ENCODE data around the gene ADAMTS2.

ADAMTS2 gene

DNA sequence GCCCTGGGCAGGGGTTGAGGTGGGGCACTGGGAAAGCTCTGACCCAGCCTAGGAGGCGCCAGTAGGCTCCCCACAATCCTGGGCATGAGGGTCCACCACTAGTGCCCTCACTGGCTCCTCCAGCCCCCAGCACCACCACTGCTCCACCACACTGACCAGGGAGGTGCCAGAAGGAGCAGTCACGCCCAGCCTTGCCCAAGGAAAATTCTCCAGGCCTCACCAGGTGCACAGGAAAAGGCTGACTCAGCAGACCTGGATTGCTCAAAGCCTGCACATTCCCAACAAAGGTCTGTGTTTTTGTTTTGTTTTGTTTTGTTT is 222.2 kb downstream of the ADAMTS2 start:
- no peak overlapping the region for H3K27ac ChIP-seq (ENCODE audit: low read depth, low read length)
- TF ChIP-seq CTCF (IDR thresholded peaks at IDR 0.05; ENCODE audit: insufficient read depth, low read length, poor library complexity, severe bottlenecking) (no peak), EZH2phosphoT487 (conservative IDR thresholded peaks at IDR 0.05; ENCODE audit: low read length) (no peak)
- H3K9me3 ChIP-seq (ENCODE audit: insufficient read depth, low read length): no peaks in the 10 kb centered on the region
- no peak overlapping the region for H3K4me3 ChIP-seq (ENCODE audit: insufficient read depth, low read length, poor library complexity, severe bottlenecking)
- H2AFZ ChIP-seq (ENCODE audit: low read depth, low read length, severe bottlenecking): no peak overlapping the region
- H3K9me2 ChIP-seq (replicated peaks; ENCODE audit: insufficient read depth, low read length): no peaks in the 10 kb centered on the region
- no peaks in the 10 kb centered on the region for H4K20me1 ChIP-seq (ENCODE audit: low read depth, low read length)
- H3K36me3 ChIP-seq (ENCODE audit: low read length): no peaks in the 10 kb centered on the region
- no peak overlapping the region for H3K4me2 ChIP-seq (ENCODE audit: low read depth, low read length, poor library complexity, severe bottlenecking)
- no peaks in the 10 kb centered on the region for H3K27me3 ChIP-seq (ENCODE audit: low read length)
- H3K79me2 ChIP-seq (ENCODE audit: insufficient read depth, low read length): no peaks in the 10 kb centered on the region
- no peaks in the 10 kb centered on the region for H3F3A ChIP-seq (ENCODE audit: insufficient read depth)
- H3K9ac ChIP-seq (ENCODE audit: low read length): no peak overlapping the region

DNA sequence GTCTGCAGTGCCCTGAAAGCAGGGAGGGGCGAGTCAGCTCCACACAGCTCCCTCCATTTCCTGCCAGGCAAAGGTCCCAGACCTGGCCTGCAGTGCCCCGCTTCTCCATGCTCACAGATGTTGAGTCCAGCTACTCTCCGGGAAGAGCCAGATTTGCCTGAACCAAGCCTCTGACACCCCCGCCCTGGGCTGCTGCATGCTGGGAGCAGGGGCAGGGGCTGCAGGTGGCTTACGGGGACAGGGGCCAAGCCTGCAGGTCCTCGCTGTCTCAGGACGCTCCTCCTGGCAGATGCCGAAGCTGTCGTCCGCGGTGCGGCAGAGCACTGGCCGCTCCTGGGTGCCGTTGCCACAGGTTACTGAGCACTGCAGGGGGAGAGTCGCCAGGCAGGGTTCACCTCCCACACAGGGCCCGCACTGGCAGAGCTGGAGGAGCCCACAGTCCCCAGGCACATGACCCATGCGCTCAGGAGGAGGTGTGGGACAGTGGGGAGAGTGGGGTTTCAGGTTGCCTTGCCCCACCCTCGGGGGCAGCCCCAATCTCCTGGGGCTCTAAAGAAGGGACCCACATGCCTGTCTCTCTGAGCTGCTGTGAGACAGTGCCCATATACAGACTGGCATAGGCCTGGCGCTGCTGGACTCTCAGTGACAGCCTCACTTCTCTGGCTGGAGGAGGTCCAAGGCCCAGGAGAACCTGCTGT is 222.7 kb downstream of the ADAMTS2 start:
- Histone ChIP-seq H3K4me2 (ENCODE audit: low read depth, low read length, poor library complexity, severe bottlenecking) (no peak overlapping the region), H3F3A (ENCODE audit: insufficient read depth) (no peaks in the 10 kb centered on the region), H3K4me3 (ENCODE audit: insufficient read depth, low read length, poor library complexity, severe bottlenecking) (no peak overlapping the region), H4K20me1 (ENCODE audit: low read depth, low read length) (no peaks in the 10 kb centered on the region), H3K9me2 (replicated peaks; ENCODE audit: insufficient read depth, low read length) (no peaks in the 10 kb centered on the region), H3K27ac (ENCODE audit: low read depth, low read length) (no peak overlapping the region), H3K36me3 (ENCODE audit: low read length) (no peaks in the 10 kb centered on the region), H2AFZ (ENCODE audit: low read depth, low read length, severe bottlenecking) (no peak overlapping the region), H3K9me3 (ENCODE audit: insufficient read depth, low read length) (no peaks in the 10 kb centered on the region), H3K27me3 (ENCODE audit: low read length) (no peaks in the 10 kb centered on the region), H3K9ac (ENCODE audit: low read length) (no peak overlapping the region), H3K79me2 (ENCODE audit: insufficient read depth, low read length) (no peaks in the 10 kb centered on the region)
- TF ChIP-seq EZH2phosphoT487 (conservative IDR thresholded peaks at IDR 0.05; ENCODE audit: low read length) (no peak), CTCF (IDR thresholded peaks at IDR 0.05; ENCODE audit: insufficient read depth, low read length, poor library complexity, severe bottlenecking) (no peak)

GRCh38 chr5:179121667-179122111 is 223.6 kb downstream of the ADAMTS2 start:
- Histone ChIP-seq H3K4me2 (ENCODE audit: low read depth, low read length, poor library complexity, severe bottlenecking) (no peak overlapping the region), H2AFZ (ENCODE audit: low read depth, low read length, severe bottlenecking) (no peak overlapping the region), H3K36me3 (ENCODE audit: low read length) (no peaks in the 10 kb centered on the region), H3K9ac (ENCODE audit: low read length) (no peak overlapping the region), H3K4me3 (ENCODE audit: insufficient read depth, low read length, poor library complexity, severe bottlenecking) (no peak overlapping the region), H3K9me2 (replicated peaks; ENCODE audit: insufficient read depth, low read length) (no peaks in the 10 kb centered on the region), H3K9me3 (ENCODE audit: insufficient read depth, low read length) (no peaks in the 10 kb centered on the region), H3K79me2 (ENCODE audit: insufficient read depth, low read length) (no peaks in the 10 kb centered on the region), H3F3A (ENCODE audit: insufficient read depth) (no peaks in the 10 kb centered on the region), H4K20me1 (ENCODE audit: low read depth, low read length) (no peaks in the 10 kb centered on the region), H3K27ac (ENCODE audit: low read depth, low read length) (no peak overlapping the region), H3K27me3 (ENCODE audit: low read length) (no peaks in the 10 kb centered on the region)
- TF ChIP-seq EZH2phosphoT487 (conservative IDR thresholded peaks at IDR 0.05; ENCODE audit: low read length): no peak
- TF ChIP-seq CTCF (IDR thresholded peaks at IDR 0.05; ENCODE audit: insufficient read depth, low read length, poor library complexity, severe bottlenecking): no peak
